ENCODE results near the gene PLXNB2.

Gene PLXNB2

GRCh38 chr22:50310949-50311444 lies 3.6 kb upstream of the PLXNB2 start:
- no peak for DNase-seq

GRCh38 chr22:50310031-50310722 lies 2.7 kb upstream of the PLXNB2 start:
- DNase-seq = no peak

GRCh38 chr22:50309601-50309991 lies 2.1 kb upstream of the PLXNB2 start:
- DNase-seq = no peak

- no peak for DNase-seq
These were observed 1.6 kb upstream of the PLXNB2 start for GRCh38 chr22:50308986-50309600.

- DNase-seq = no peak
These were observed 1.1 kb upstream of the PLXNB2 start for GRCh38 chr22:50308597-50308935.

GRCh38 chr22:50307890-50308596 lies 597 bp upstream of the PLXNB2 start:
- no peak for DNase-seq

GRCh38 chr22:50305923-50306566 lies 1.4 kb downstream of the PLXNB2 start:
- DNase-seq = no peak

GRCh38 chr22:50305393-50305922 lies 2.0 kb downstream of the PLXNB2 start:
- no peak for DNase-seq

GRCh38 chr22:50304528-50305392 lies 2.7 kb downstream of the PLXNB2 start:
- DNase-seq = no peak

GRCh38 chr22:50303848-50304527 lies 3.5 kb downstream of the PLXNB2 start:
- no peak for DNase-seq

GRCh38 chr22:50303515-50303847 lies 4.0 kb downstream of the PLXNB2 start:
- no peak for DNase-seq

GRCh38 chr22:50302564-50302963 lies 4.9 kb downstream of the PLXNB2 start:
- DNase-seq = no peak

GRCh38 chr22:50302041-50302541 lies 5.4 kb downstream of the PLXNB2 start:
- no peak for DNase-seq

- DNase-seq = no peak
These were observed 5.9 kb downstream of the PLXNB2 start for GRCh38 chr22:50301581-50301991.

GRCh38 chr22:50300620-50301257 lies 6.7 kb downstream of the PLXNB2 start:
- DNase-seq = no peak

- no peak for DNase-seq
These were observed 7.4 kb downstream of the PLXNB2 start for GRCh38 chr22:50299785-50300619.

- DNase-seq = no peak
These were observed 8.3 kb downstream of the PLXNB2 start for GRCh38 chr22:50298937-50299784.

- no peak for DNase-seq
These were observed 9.2 kb downstream of the PLXNB2 start for GRCh38 chr22:50298266-50298637.

All from NCI-H524 treated with DMSO at 0.1 percent for 48 hours (cell line).